Endodermal cell (in vitro differentiated cells): ENCODE data around the gene LMCD1. TPM values are rescaled to one million over a fixed set of nuclear protein-coding genes. Genes with fewer than 3 reads are reported as not detected.

Experiments
- DNase-seq: peaks from one replicate; pipeline ENCODE4 v3.0.0-alpha.2; 2017
- H3K27ac ChIP-seq: 2 replicates; pipeline ENCODE4 v1.5.1; 2013; ENCODE audit warnings: mild to moderate bottlenecking, low read depth, low read length, moderate library complexity
- H3K27me3 ChIP-seq: 2 replicates; pipeline ENCODE4 v1.6.1; 2013; ENCODE audit warnings: mild to moderate bottlenecking, low read length, moderate library complexity; ENCODE audit not compliant: insufficient read depth, control insufficient read depth, poor library complexity, severe bottlenecking
- H3K36me3 ChIP-seq: 2 replicates; pipeline ENCODE4 v1.7.0; 2013; ENCODE audit warnings: mild to moderate bottlenecking, low read length, moderate library complexity; ENCODE audit not compliant: control insufficient read depth, insufficient read depth
- H3K4me1 ChIP-seq: one replicate; pipeline ENCODE4 v1.7.0; 2013; ENCODE audit warnings: low read length; ENCODE audit not compliant: control insufficient read depth, insufficient read depth
- H3K4me3 ChIP-seq: 2 replicates; pipeline ENCODE4 v1.5.1; 2013; ENCODE audit warnings: mild to moderate bottlenecking, low read length, moderate library complexity
- H3K9ac ChIP-seq: 2 replicates; pipeline ENCODE4 v1.6.1; 2013; ENCODE audit warnings: mild to moderate bottlenecking, low read length, moderate library complexity; ENCODE audit not compliant: poor library complexity, severe bottlenecking; ENCODE audit errors: extremely low read depth
- H3K9me3 ChIP-seq: 2 replicates; pipeline ENCODE4 v1.6.1; 2013; ENCODE audit warnings: mild to moderate bottlenecking, low read length, moderate library complexity; ENCODE audit not compliant: control insufficient read depth
- H3K27ac Mint-ChIP-seq: 2 replicates; pipeline ENCODE4 v1.8.0; 2020; ENCODE audit warnings: mixed read lengths
- H3K27me3 Mint-ChIP-seq: 2 replicates; pipeline ENCODE4 v1.8.0; 2021; ENCODE audit warnings: mild to moderate bottlenecking, mixed read lengths; ENCODE audit not compliant: insufficient read depth
- H3K36me3 Mint-ChIP-seq: 2 replicates; pipeline ENCODE4 v1.8.0; 2020; ENCODE audit warnings: low read depth, mixed read lengths
- H3K4me1 Mint-ChIP-seq: 2 replicates; pipeline ENCODE4 v1.8.0; 2020; ENCODE audit warnings: mixed read lengths
- H3K4me3 Mint-ChIP-seq: 2 replicates; pipeline ENCODE4 v1.8.0; 2020; ENCODE audit warnings: mild to moderate bottlenecking, moderate library complexity, mixed read lengths
- H3K9me3 Mint-ChIP-seq: 2 replicates; pipeline ENCODE4 v1.8.0; 2020; ENCODE audit warnings: mild to moderate bottlenecking, mixed read lengths
- WGBS, 2 experiments: methylation state at CpG; one replicate each; pipeline versions ENCODE4 v1.1.5 to v1.1.7; 2013; ENCODE audit warnings: missing lambda C conversion rate in 2 of 2, mixed read lengths in 1 of 2; ENCODE audit not compliant: insufficient coverage in 1 of 2, insufficient read length in 1 of 2; 5-methylcytosine and 5-hydroxymethylcytosine counted together
- total RNA-seq, 2 donors: library from RNA; stranded (reverse); fragmentation: NEBNext Ultra II Directional in 1 of 2; extraction: Animal tissue kit (Norgen Biotek cat#: 25700) in 1 of 2; gene quantifications; 2 replicates in 1 of 2; 3 replicates in 1 of 2; pipeline ENCODE4 v1.2.1, GENCODE V29; 2021
- TF ChIP-seq, protein P1 (sequence below): fragments of 200-600 bp; sonication (generic); conservative IDR thresholded peaks from 2 replicates; pipeline ENCODE4 v1.5.0; 2021; ENCODE audit warnings: antibody characterized with exemption, mild to moderate bottlenecking

LMCD1 gene
- total RNA-seq, 2 donors from 2014 or later: 20.7 to 35.7 TPM

- no peak overlapping the region for H3K27ac ChIP-seq
- Mint-ChIP-seq H3K4me1 (peaks cover 36% of the 10 kb centered on the region), H3K36me3 (no peaks in the 10 kb centered on the region), H3K4me3 (no peak overlapping the region), H3K27me3 (no peaks in the 10 kb centered on the region), H3K27ac (no peak overlapping the region), H3K9me3 (no peaks in the 10 kb centered on the region)
- H3K36me3 ChIP-seq: no peaks in the 10 kb centered on the region
- WGBS, 2 experiments: 77 to 80% methylated on average over 2 to 8 of the region's 8 CpGs
- no peaks in the 10 kb centered on the region for H3K9me3 ChIP-seq
- DNase-seq: no peak
- H3K4me3 ChIP-seq: no peak overlapping the region
- H3K27me3 ChIP-seq: no peaks in the 10 kb centered on the region
- H3K9ac ChIP-seq: no peak overlapping the region
- peaks cover 11% of the 10 kb centered on the region for H3K4me1 ChIP-seq
- TF ChIP-seq, protein P1, sequence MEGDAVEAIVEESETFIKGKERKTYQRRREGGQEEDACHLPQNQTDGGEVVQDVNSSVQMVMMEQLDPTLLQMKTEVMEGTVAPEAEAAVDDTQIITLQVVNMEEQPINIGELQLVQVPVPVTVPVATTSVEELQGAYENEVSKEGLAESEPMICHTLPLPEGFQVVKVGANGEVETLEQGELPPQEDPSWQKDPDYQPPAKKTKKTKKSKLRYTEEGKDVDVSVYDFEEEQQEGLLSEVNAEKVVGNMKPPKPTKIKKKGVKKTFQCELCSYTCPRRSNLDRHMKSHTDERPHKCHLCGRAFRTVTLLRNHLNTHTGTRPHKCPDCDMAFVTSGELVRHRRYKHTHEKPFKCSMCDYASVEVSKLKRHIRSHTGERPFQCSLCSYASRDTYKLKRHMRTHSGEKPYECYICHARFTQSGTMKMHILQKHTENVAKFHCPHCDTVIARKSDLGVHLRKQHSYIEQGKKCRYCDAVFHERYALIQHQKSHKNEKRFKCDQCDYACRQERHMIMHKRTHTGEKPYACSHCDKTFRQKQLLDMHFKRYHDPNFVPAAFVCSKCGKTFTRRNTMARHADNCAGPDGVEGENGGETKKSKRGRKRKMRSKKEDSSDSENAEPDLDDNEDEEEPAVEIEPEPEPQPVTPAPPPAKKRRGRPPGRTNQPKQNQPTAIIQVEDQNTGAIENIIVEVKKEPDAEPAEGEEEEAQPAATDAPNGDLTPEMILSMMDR: no peak
Measured at GRCh38 chr3:8494327-8494726, 7.3 kb upstream of the LMCD1 start.

- H3K9me3 ChIP-seq: no peaks in the 10 kb centered on the region
- no peak for DNase-seq
- Mint-ChIP-seq H3K4me1 (peaks cover 36% of the 10 kb centered on the region), H3K36me3 (no peaks in the 10 kb centered on the region), H3K4me3 (no peak overlapping the region), H3K9me3 (no peaks in the 10 kb centered on the region), H3K27ac (no peak overlapping the region), H3K27me3 (no peaks in the 10 kb centered on the region)
- H3K27ac ChIP-seq: no peak overlapping the region
- no peak overlapping the region for H3K4me3 ChIP-seq
- WGBS, 2 experiments: 95 to 100% methylated on average over 1 of the region's 1 CpG
- TF ChIP-seq, protein P1: no peak
- no peak overlapping the region for H3K9ac ChIP-seq
- H3K4me1 ChIP-seq: peaks cover 11% of the 10 kb centered on the region
- H3K27me3 ChIP-seq: no peaks in the 10 kb centered on the region
- no peaks in the 10 kb centered on the region for H3K36me3 ChIP-seq
Measured at GRCh38 chr3:8497582-8497981, 4.0 kb upstream of the LMCD1 start.

- Histone ChIP-seq H3K9me3 (no peaks in the 10 kb centered on the region), H3K27ac (peak overlapping the region; percentile 94), H3K4me1 (peaks cover 15% of the 10 kb centered on the region), H3K9ac (peak overlapping the region; percentile 42), H3K36me3 (peaks cover 2% of the 10 kb centered on the region), H3K27me3 (no peaks in the 10 kb centered on the region), H3K4me3 (no peak overlapping the region)
- peak overlapping the region; percentile 88 for H3K27ac Mint-ChIP-seq
- H3K9me3 Mint-ChIP-seq: no peaks in the 10 kb centered on the region
- no peaks in the 10 kb centered on the region for H3K27me3 Mint-ChIP-seq
- TF ChIP-seq, protein P1: no peak
- no peaks in the 10 kb centered on the region for H3K36me3 Mint-ChIP-seq
- H3K4me3 Mint-ChIP-seq: no peak overlapping the region
- peaks cover 39% of the 10 kb centered on the region for H3K4me1 Mint-ChIP-seq
- 22% methylated on average over 1 of the region's 1 CpG; no CpG with 5 or more reads in 1 of the 2 experiments for WGBS, 2 experiments
- DNase-seq: peak; percentile 66
Measured at GRCh38 chr3:8499181-8499611, 2.4 kb upstream of the LMCD1 start.
